GM18508 (cell line): ENCODE results near the gene MAD2L2.

ENCODE experiments used
- ATAC-seq: cut with Tn5 transposase; IDR thresholded peaks from one replicate; pipeline ENCODE4 v1.9.1; 2021; ENCODE audit warnings: moderate number of reproducible peaks; ENCODE audit not compliant: insufficient read depth, unreplicated experiment

The MAD2L2 gene

GRCh38 chr1:11640944-11641343 lies 40.0 kb downstream of the MAD2L2 start:
- ATAC-seq: no peak

DNA sequence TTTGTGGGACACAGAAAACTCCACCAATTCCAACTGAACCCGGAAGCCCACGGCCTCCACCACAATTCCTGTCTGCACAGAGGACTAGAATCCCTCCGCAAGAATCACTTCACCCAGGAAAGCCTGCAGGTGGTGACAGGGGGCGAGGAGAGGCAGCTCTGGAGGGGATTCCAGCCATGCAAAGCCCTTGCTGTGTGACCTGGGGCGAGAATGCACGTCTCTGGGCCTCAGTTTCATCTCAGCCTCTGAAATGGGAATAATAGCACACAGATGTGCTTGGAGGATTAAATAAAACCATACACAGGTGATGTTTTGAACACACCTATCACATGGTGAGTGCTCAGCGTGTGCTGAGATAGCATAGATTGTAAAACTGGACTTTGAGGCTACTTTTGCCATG lies 40.8 kb downstream of the MAD2L2 start:
- no peak for ATAC-seq

DNA sequence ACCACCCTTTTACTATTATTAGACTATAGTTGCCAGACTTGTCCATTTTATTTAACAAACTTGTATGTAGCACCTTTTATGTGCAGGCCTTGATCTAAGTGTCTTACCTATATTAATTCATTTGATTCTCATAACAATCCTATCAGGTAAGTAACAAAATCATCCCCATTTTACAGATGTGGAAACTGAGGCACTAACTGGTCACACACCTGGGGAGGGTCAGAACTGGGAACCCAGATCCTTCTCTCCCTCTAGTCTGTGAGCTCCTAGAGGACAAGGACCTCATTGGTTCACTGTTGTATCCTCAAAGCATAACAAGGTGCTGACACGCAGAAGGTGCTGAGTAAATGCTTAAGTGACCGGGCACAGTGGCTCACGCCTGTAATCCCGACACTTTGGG lies 41.6 kb downstream of the MAD2L2 start:
- ATAC-seq: no peak

- no peak for ATAC-seq
Measured at GRCh38 chr1:11638121-11638520, 42.8 kb downstream of the MAD2L2 start.

DNA sequence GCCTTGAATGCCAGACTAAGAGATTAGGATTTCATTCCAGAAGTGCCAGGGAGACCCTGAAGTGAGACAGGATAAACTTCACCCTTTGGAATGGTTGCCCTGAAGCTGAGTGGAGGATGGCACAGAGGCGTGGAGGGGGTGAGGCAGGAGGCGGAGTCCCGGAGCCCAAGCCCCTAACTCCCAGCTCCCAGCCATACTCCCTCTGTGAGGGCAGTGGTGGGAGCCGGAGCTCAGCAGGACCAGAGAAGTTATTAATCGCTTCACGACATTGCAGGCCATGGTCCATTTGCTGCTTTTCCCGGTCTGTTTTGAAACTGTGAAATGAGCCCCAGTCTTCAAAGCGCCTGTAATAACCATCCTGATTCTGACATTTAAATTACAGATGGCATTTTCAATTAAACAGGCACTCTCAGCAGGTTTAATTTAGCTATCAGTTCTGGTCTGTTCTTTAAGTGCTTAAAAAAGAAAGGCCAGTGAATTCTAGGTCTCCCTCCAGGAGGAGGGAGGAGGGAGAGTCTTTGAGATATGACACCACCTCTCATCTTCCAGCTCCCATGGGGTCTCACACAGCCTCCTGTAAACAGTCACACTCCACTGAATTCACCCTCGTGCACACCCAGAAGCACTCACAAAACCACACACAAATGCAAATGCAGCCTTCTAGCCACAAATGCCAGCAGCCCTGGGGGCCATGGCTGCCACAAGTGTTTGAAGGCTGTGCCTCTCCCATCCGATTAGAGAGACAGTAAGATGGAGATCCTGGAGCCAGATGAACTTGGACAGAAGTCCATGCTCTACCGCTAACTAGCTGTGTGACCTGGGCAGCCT lies 46.4 kb downstream of the MAD2L2 start:
- ATAC-seq: no peak

DNA sequence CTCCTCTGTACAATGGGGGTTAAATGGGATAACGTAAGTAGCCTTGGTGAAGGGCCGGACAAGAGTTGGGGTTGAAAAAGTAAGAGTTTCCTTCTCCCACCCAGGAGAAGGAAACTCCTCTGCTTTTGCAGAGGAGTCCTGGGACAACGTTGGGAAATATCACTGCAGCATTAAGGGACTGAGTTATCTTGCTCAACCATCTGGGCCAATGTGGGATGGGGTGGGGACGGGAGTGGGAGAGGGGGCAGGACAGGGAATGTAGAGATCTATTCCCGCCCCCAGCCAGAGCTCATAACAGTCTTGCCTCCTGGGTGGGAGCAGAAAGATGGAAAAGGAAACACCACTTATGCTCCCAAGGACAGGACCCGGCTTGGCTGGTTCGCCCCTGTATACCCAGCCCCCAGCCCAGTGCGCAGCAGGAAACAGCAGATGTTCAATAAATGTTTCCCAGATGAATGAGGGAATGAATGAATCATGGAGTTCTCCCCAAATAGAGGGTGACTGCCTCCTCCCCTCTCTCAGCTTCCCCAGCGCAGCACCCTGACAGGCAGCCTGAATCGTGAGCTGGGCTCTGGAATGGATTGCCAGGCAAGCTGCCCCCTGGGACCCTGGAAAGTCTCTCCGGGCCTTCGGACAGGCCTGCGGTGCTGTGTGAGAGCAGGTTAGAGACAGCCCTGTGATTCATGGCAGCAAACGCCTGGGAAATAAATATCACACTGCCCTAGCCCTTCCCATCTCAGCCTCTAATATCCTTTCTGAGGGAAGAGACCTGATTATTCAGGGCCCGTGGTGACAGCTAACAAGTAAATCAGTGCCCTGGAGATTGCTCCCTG lies 51.5 kb downstream of the MAD2L2 start:
- no peak for ATAC-seq

GRCh38 chr1:11628767-11629166 lies 52.2 kb downstream of the MAD2L2 start:
- no peak for ATAC-seq

- ATAC-seq: no peak
Measured at GRCh38 chr1:11626551-11626950, 54.4 kb downstream of the MAD2L2 start.
